Glomerular endothelial cell (primary cell): ENCODE measurements around the gene GCLM. TPM values are rescaled to one million over a fixed set of nuclear protein-coding genes. Genes with fewer than 3 reads are reported as not detected.
"Not testable (repeated sequence)": the region's sequence is repeated elsewhere in the genome, so short reads cannot be mapped to it uniquely, and the experiment has no call there.

Experiments used
- DNase-seq: peaks from one replicate; pipeline ENCODE4 v3.0.0-alpha.2; 2011; ENCODE audit warnings: low read depth, low spot score; ENCODE audit errors: extremely low read depth
- total RNA-seq: library from RNA; depleted of rRNA; stranded (reverse); fragments of >200 nt; gene quantifications from 2 replicates; pipeline ENCODE4 v1.2.3, GENCODE V29; 2015

The GCLM gene
- 18.3 and 21.7 TPM in 2 replicates for total RNA-seq

GRCh38 chr1:93909146-93910050 is at the start of gene GCLM:
GCLM (minus strand) TSS chr1:93909430; CDS start chr1:93909163, 267 bp downstream.
- no peak for DNase-seq

- no peak for DNase-seq
Observed at GRCh38 chr1:93958726-93959100, 49.5 kb upstream of the GCLM start.

GRCh38 chr1:93958032-93958725 is 48.9 kb upstream of the GCLM start:
- no peak for DNase-seq

GRCh38 chr1:93955765-93956164 is 46.5 kb upstream of the GCLM start:
- DNase-seq = no peak

GRCh38 chr1:93947002-93947686 is 37.9 kb upstream of the GCLM start:
- not testable (repeated sequence) for DNase-seq

GRCh38 chr1:93938461-93939145 is 29.4 kb upstream of the GCLM start:
- no peak for DNase-seq

GRCh38 chr1:93937997-93938396 is 28.8 kb upstream of the GCLM start:
- no peak for DNase-seq

- DNase-seq = no peak
Observed at GRCh38 chr1:93925206-93925605, 16.0 kb upstream of the GCLM start.

- DNase-seq = no peak
Observed at GRCh38 chr1:93919780-93920179, 10.6 kb upstream of the GCLM start.

- no peak for DNase-seq
Observed at GRCh38 chr1:93917302-93917701, 8.1 kb upstream of the GCLM start.

- DNase-seq = not testable (repeated sequence)
Observed at GRCh38 chr1:93910880-93911279, 1.6 kb upstream of the GCLM start.

- DNase-seq = no peak
Observed at GRCh38 chr1:93910305-93910704, 1.1 kb upstream of the GCLM start.

GRCh38 chr1:93908394-93909145 is 660 bp downstream of the GCLM start:
- no peak for DNase-seq

- DNase-seq = no peak
Observed at GRCh38 chr1:93907718-93908117, 1.5 kb downstream of the GCLM start.

- no peak for DNase-seq
Observed at GRCh38 chr1:93906480-93906879, 2.8 kb downstream of the GCLM start.

GRCh38 chr1:93905734-93906133 is 3.5 kb downstream of the GCLM start:
- DNase-seq = no peak

- no peak for DNase-seq
Observed at GRCh38 chr1:93905051-93905450, 4.2 kb downstream of the GCLM start.

GRCh38 chr1:93904228-93904627 is 5.0 kb downstream of the GCLM start:
- DNase-seq = no peak

GRCh38 chr1:93900723-93901504 is 8.3 kb downstream of the GCLM start:
- no peak for DNase-seq
